CD4-positive, CD25-positive, alpha-beta regulatory T cell (primary cell): ENCODE results near the gene PANK4. TPM values are rescaled to one million over a fixed set of nuclear protein-coding genes. Genes with fewer than 3 reads are reported as not detected.
A peak's percentile ranks its signal among the peaks of the same experiment; 100 is the strongest.

Experiments
- ATAC-seq, 2 donors: fragments of 150-1000 bp; cut with Tn5 transposase; one replicate each; pipeline ENCODE4 v1.10.0; 2021; ENCODE audit warnings: low read depth in 2 of 2, moderate number of reproducible peaks in 2 of 2, moderate library complexity in 1 of 2
- DNase-seq, 3 donors: peaks; one replicate each; pipeline versions ENCODE4 v3.0.0 to v3.0.0-alpha.2; 2012 to 2022; ENCODE audit warnings: mixed read lengths in 1 of 3
- H3K27ac ChIP-seq: one replicate; pipeline ENCODE4 v1.7.0; 2013; ENCODE audit warnings: mild to moderate bottlenecking, low read length; ENCODE audit not compliant: insufficient read depth, poor library complexity, severe bottlenecking
- H3K27me3 ChIP-seq: one replicate; pipeline ENCODE4 v1.7.0; 2013; ENCODE audit warnings: low read length; ENCODE audit not compliant: control insufficient read depth, insufficient read depth
- H3K36me3 ChIP-seq: one replicate; pipeline ENCODE4 v1.7.0; 2013; ENCODE audit warnings: mild to moderate bottlenecking, low read length, moderate library complexity; ENCODE audit not compliant: control insufficient read depth, insufficient read depth
- H3K4me1 ChIP-seq: 2 replicates; pipeline ENCODE4 v1.7.0; 2013; ENCODE audit warnings: mild to moderate bottlenecking, low read length; ENCODE audit not compliant: insufficient read depth, control insufficient read depth, poor library complexity, severe bottlenecking
- H3K4me3 ChIP-seq: one replicate; pipeline ENCODE4 v1.7.0; 2013; ENCODE audit warnings: low read depth, mild to moderate bottlenecking, low read length, moderate library complexity
- H3K9me3 ChIP-seq, 2 experiments: 1 replicate in 1 of 2; 2 replicates in 1 of 2; pipeline ENCODE4 v1.7.0; 2013; ENCODE audit warnings: low read length in 2 of 2, mild to moderate bottlenecking in 1 of 2, moderate library complexity in 1 of 2; ENCODE audit not compliant: control insufficient read depth in 2 of 2
- H3K27ac Mint-ChIP-seq, 3 donors: one replicate each; pipeline ENCODE4 v1.8.0; 2020 to 2022; ENCODE audit warnings: mild to moderate bottlenecking in 3 of 3, mixed read lengths in 3 of 3, moderate library complexity in 2 of 3
- H3K27me3 Mint-ChIP-seq: one replicate; pipeline ENCODE4 v1.8.0; 2022; ENCODE audit warnings: mild to moderate bottlenecking, mixed read lengths
- H3K36me3 Mint-ChIP-seq: one replicate; pipeline ENCODE4 v1.8.0; 2020; ENCODE audit warnings: mixed read lengths
- H3K4me1 Mint-ChIP-seq, 4 donors: one replicate each; pipeline ENCODE4 v1.8.0; 2020 to 2022; ENCODE audit warnings: mixed read lengths in 4 of 4, mild to moderate bottlenecking in 1 of 4
- H3K4me3 Mint-ChIP-seq, 4 donors: one replicate each; pipeline ENCODE4 v1.8.0; 2020 to 2022; ENCODE audit warnings: mild to moderate bottlenecking in 4 of 4, mixed read lengths in 4 of 4, moderate library complexity in 3 of 4
- H3K9me3 Mint-ChIP-seq, 7 donors: one replicate each; pipeline ENCODE4 v1.8.0; 2020 to 2022; ENCODE audit warnings: mixed read lengths in 7 of 7, mild to moderate bottlenecking in 3 of 7, moderate library complexity in 2 of 7
- polyA plus RNA-seq, 4 donors: library from polyadenylated mRNA; unstranded; fragments of 300-500 nt; fragmentation: Illumina TruSeq; gene quantifications; one replicate each; pipeline ENCODE4 v1.2.3, GENCODE V29; 2021
- total RNA-seq: library from RNA; stranded (reverse); gene quantifications from one replicate; pipeline ENCODE4 v1.2.3, GENCODE V29; 2022

The PANK4 gene
- total and polyA plus RNA-seq, 5 donors from 2014 or later = 16.8 to 66.6 (median 17.7) TPM

GRCh38 chr1:2505461-2505994 lies 20.9 kb downstream of the PANK4 start:
- Mint-ChIP-seq H3K27ac (no peak overlapping the region), H3K4me3 (peak overlapping the region in 1 of 4 donors; percentile 65), H3K9me3 (no peaks in the 10 kb centered on the region), H3K27me3 (no peaks in the 10 kb centered on the region), H3K4me1 (peaks cover 0 to 10% (median under 1%) of the 10 kb centered on the region in 4 donors), H3K36me3 (peaks cover 5% of the 10 kb centered on the region)
- no peak for ATAC-seq
- Histone ChIP-seq H3K27me3 (no peaks in the 10 kb centered on the region), H3K27ac (no peak overlapping the region), H3K4me3 (no peak overlapping the region), H3K9me3 (no peaks in the 10 kb centered on the region), H3K4me1 (peaks cover 8% of the 10 kb centered on the region), H3K36me3 (peaks cover 19% of the 10 kb centered on the region)
- no peak for DNase-seq

- Histone ChIP-seq H3K9me3 (no peaks in the 10 kb centered on the region), H3K36me3 (peaks cover 13% of the 10 kb centered on the region), H3K4me1 (peaks cover 14% of the 10 kb centered on the region), H3K27me3 (no peaks in the 10 kb centered on the region), H3K4me3 (no peak overlapping the region), H3K27ac (no peak overlapping the region)
- Mint-ChIP-seq H3K4me3 (no peak overlapping the region), H3K9me3 (no peaks in the 10 kb centered on the region), H3K36me3 (peaks cover 5% of the 10 kb centered on the region), H3K27ac (no peak overlapping the region), H3K4me1 (peaks cover 0 to 17% (median 4%) of the 10 kb centered on the region in 4 donors), H3K27me3 (no peaks in the 10 kb centered on the region)
- no peak for ATAC-seq
- DNase-seq = no peak
These were observed 21.5 kb downstream of the PANK4 start for GRCh38 chr1:2504949-2505272.

- no peak overlapping the region for H3K27ac ChIP-seq
- peaks cover 0 to 22% (median 6%) of the 10 kb centered on the region in 4 donors for H3K4me1 Mint-ChIP-seq
- H3K9me3 ChIP-seq = no peaks in the 10 kb centered on the region
- H3K27ac Mint-ChIP-seq = peak overlapping the region in 1 of 3 donors; percentile 67
- H3K4me3 ChIP-seq = no peak overlapping the region
- ATAC-seq = no peak
- no peaks in the 10 kb centered on the region for H3K27me3 ChIP-seq
- H3K36me3 ChIP-seq = peaks cover 8% of the 10 kb centered on the region
- no peaks in the 10 kb centered on the region for H3K9me3 Mint-ChIP-seq
- no peaks in the 10 kb centered on the region for H3K27me3 Mint-ChIP-seq
- no peak overlapping the region for H3K4me3 Mint-ChIP-seq
- H3K36me3 Mint-ChIP-seq = peaks cover 5% of the 10 kb centered on the region
- H3K4me1 ChIP-seq = peaks cover 20% of the 10 kb centered on the region
- no peak for DNase-seq
These were observed 22.0 kb downstream of the PANK4 start for GRCh38 chr1:2504225-2504948.

- Mint-ChIP-seq H3K4me3 (no peak overlapping the region), H3K4me1 (peaks cover 0 to 26% (median 6%) of the 10 kb centered on the region in 4 donors), H3K27ac (no peak overlapping the region), H3K9me3 (no peaks in the 10 kb centered on the region), H3K27me3 (no peaks in the 10 kb centered on the region), H3K36me3 (peaks cover 4% of the 10 kb centered on the region)
- Histone ChIP-seq H3K9me3 (no peaks in the 10 kb centered on the region), H3K4me3 (no peak overlapping the region), H3K4me1 (peaks cover 26% of the 10 kb centered on the region), H3K36me3 (peaks cover 2% of the 10 kb centered on the region), H3K27ac (no peak overlapping the region), H3K27me3 (no peaks in the 10 kb centered on the region)
- ATAC-seq = no peak
- no peak for DNase-seq
These were observed 22.7 kb downstream of the PANK4 start for GRCh38 chr1:2503554-2504224.

- no peak overlapping the region for H3K4me3 ChIP-seq
- no peak for ATAC-seq
- H3K36me3 ChIP-seq = no peaks in the 10 kb centered on the region
- H3K4me1 Mint-ChIP-seq = peaks cover 0 to 29% (median 6%) of the 10 kb centered on the region in 4 donors
- H3K4me1 ChIP-seq = peaks cover 27% of the 10 kb centered on the region
- H3K27me3 ChIP-seq = no peaks in the 10 kb centered on the region
- H3K9me3 Mint-ChIP-seq = no peaks in the 10 kb centered on the region
- H3K36me3 Mint-ChIP-seq = no peaks in the 10 kb centered on the region
- H3K9me3 ChIP-seq = no peaks in the 10 kb centered on the region
- no peak overlapping the region for H3K27ac ChIP-seq
- no peak overlapping the region for H3K27ac Mint-ChIP-seq
- no peak for DNase-seq
- H3K4me3 Mint-ChIP-seq = no peak overlapping the region
- no peaks in the 10 kb centered on the region for H3K27me3 Mint-ChIP-seq
These were observed 23.5 kb downstream of the PANK4 start for GRCh38 chr1:2502661-2503553.

GRCh38 chr1:2502210-2502609 lies 24.2 kb downstream of the PANK4 start:
- H3K4me1 Mint-ChIP-seq = peaks cover 0 to 31% (median 6%) of the 10 kb centered on the region in 4 donors
- no peaks in the 10 kb centered on the region for H3K9me3 Mint-ChIP-seq
- no peak overlapping the region for H3K4me3 Mint-ChIP-seq
- Histone ChIP-seq H3K9me3 (no peaks in the 10 kb centered on the region), H3K36me3 (no peaks in the 10 kb centered on the region), H3K4me1 (peaks cover 27% of the 10 kb centered on the region), H3K27ac (no peak overlapping the region), H3K4me3 (no peak overlapping the region), H3K27me3 (no peaks in the 10 kb centered on the region)
- H3K36me3 Mint-ChIP-seq = no peaks in the 10 kb centered on the region
- H3K27me3 Mint-ChIP-seq = no peaks in the 10 kb centered on the region
- no peak for DNase-seq
- H3K27ac Mint-ChIP-seq = no peak overlapping the region
- no peak for ATAC-seq

- H3K4me3 ChIP-seq = no peak overlapping the region
- no peak overlapping the region for H3K27ac ChIP-seq
- H3K9me3 Mint-ChIP-seq = no peaks in the 10 kb centered on the region
- H3K4me1 Mint-ChIP-seq = peaks cover 0 to 35% (median 6%) of the 10 kb centered on the region in 4 donors
- peaks cover 27% of the 10 kb centered on the region for H3K4me1 ChIP-seq
- no peak overlapping the region for H3K27ac Mint-ChIP-seq
- H3K36me3 ChIP-seq = no peaks in the 10 kb centered on the region
- no peaks in the 10 kb centered on the region for H3K27me3 Mint-ChIP-seq
- DNase-seq = no peak
- ATAC-seq = no peak
- H3K9me3 ChIP-seq = no peaks in the 10 kb centered on the region
- H3K4me3 Mint-ChIP-seq = no peak overlapping the region
- H3K36me3 Mint-ChIP-seq = no peaks in the 10 kb centered on the region
- no peaks in the 10 kb centered on the region for H3K27me3 ChIP-seq
These were observed 24.6 kb downstream of the PANK4 start for GRCh38 chr1:2501820-2502119.
